Measurements from ENCODE around the gene GFOD1.
"Not testable (repeated sequence)": the region's sequence is repeated elsewhere in the genome, so short reads cannot be mapped to it uniquely, and the experiment has no call there.

Gene GFOD1

DNA sequence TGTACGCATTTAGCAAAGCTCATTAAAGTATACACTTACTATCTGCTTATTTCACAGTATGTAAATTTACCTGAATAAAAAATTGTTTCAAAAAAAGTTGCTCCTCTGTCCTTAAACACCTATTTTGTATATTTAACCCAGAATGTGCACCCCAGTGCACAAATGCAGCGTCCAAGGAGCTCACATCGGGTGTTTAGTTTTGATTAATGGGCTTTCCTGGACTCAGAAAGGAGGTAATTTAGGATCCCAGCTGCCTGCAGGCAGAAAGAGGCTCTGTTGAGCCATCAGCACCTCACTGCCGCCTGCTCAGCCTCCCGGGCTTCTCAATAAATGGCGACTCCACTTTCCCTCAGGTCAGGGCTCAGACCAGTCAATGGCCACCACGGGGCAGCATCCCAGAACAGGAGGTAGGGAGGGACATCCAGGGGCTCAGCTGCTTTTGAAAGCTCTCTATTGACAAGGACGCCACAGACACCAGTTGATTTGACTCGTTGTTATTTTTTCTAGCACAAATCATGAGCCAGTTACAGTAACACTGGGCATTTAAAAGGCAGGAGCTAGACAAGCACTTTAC, 88.9 kb downstream of the GFOD1 start:
- no peak for DNase-seq

DNA sequence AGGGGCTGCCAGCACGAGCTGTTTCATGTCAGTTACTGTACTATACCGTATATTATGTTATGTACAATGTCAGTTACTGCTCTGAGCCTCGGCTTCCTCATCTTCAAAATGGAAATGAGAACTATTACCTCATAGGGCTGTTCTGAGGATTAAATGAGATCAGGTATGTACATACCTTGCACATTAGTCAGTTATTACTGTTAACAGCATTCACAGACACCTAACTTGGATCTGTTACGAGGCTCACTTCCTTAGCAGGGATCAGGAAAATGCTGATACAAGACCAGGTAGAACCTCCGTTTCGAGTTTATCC, 89.4 kb downstream of the GFOD1 start:
- DNase-seq = no peak

DNA sequence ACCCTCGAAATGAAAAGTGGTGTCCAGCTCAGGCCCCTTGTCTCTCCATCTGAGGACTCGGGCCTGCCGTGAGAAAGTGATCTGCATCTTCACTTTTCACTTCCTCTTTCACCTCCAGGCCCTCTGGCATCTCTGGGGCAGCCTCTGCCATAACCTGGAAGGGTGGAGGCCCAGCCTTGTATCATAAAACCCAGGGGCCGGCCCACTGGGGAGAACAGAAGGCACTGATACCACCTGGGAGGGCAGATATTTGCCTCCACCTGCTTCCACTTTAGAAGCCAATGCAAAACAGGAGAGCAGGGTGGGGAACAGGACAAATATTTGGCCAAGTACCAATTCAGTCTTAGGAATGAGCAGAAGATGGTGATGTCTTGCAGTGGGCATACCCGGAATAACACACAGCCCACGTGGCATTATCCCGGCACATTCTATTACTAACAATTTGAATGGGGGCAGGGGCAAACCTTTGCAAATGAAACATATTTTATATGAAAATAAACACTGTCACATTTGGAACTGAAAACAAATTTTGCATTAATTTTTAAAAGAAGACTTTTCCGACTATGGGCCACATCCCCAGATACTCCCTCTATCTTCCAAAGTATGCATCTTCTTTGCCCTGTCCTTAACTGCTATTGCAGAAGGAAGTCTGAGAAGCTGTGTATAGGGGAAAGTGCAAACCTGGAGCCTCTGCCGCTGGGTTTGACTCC, 89.9 kb downstream of the GFOD1 start:
- peak; percentile 18 to 49 for DNase-seq

DNA sequence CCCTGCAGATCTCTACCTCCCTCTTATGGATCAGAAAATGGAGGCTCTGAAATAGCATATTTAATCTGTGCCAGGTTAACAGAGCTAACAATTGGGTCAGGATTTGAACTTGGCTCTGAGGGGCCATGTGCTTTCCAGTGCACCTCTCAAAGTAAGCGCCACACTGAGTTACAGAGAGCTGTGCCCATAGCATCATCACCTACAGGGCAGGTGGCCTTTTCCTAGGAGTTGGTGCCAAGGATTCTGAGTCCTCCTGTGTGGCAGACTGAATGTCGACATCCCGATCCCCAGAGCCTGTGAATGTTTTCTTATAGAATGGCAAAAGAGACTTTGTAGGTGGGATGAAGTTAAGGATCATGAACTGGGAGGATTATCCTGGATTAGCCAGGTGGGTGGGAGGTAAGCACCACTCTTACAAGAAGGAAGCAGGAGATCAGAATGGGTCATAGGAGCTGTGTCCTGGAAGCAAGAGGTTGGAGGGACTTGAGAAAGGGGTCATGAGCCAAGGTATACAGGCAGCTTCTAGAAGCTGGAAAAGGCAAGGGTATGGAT, 91.1 kb downstream of the GFOD1 start:
- DNase-seq = no peak

DNA sequence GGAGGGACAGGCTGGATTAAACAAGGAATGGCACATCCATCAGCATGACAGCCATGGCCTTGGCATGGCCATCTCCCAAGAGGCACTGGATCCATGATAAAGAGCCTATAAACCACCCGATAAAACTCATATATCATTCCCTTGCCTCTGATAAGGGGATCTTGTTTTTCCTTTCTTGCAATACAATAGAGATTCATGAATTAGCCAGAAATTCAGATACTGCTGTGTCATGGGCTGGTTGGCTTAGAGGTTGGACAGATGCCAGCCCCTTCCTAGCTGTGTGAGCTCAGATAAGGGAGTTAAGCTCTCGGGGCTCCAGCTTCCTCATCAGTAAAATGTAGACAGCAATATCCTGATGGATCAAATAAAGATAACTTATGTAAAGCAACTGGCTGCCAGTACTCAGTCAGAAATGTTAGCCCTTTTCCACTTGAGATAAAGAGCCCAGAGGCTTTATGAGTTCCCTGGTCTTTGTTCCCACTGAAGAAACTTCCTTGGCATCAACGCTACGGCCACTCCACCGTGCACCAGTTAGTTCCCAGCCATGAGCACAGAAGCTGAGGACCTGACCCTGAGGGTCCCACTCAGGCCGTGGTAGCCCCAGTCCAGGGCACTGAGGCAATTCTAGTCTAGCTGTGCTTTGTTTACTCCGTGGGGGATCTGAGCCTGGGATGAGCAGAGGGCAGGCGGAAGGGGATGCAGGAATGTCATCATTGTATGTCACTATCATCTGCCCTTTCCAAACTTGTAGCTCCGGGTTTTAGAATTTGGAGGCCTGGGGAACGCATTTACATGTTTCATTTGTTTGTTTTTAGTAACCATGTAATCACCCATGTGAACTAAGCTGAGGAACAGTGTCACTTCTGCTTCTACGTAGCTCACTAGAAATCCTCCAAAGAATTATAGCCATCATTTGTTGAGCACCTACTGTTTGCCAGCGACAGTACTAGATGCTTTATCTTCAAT, 91.8 kb downstream of the GFOD1 start:
- peak; percentile 74 to 81 for DNase-seq

DNA sequence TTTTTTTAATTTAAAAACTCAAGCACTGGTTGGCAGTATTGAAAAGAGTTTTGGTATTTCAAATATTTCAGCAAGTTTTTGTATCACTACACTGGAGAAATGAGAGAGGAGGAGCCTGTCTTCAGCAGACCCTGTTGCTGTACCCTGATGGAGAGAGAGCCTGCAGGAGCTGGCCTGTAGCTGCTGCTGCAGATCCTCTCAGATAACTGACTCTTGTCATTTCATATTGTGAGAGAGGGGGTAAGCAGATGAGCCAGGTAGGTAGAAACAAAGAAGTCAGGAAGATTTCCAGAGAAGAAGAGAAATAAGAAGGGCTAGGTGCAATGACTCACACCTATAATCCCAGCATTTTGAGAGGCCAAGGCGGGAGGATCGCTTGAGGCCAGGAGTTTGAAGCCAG, 94.9 kb downstream of the GFOD1 start:
- no peak for DNase-seq

DNA sequence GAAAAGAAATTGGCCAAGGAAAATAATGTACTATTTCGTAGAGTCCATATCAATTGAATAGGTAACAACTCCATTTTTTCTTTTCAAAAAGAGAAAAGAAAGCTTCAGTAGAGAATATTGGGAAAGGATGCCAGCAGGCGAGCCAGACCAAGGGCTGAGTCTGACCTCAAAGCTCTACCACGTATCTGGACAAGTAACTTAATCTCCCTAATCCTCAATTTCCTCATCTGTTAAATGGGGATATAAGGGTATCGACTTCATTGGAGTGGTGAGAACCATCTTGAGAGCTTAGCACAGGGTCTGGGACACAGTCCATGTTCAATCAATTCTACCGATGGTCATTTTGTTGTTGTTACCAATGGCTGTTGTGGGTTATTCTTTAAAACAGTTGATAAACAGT, 95.9 kb downstream of the GFOD1 start:
- no peak for DNase-seq

DNA sequence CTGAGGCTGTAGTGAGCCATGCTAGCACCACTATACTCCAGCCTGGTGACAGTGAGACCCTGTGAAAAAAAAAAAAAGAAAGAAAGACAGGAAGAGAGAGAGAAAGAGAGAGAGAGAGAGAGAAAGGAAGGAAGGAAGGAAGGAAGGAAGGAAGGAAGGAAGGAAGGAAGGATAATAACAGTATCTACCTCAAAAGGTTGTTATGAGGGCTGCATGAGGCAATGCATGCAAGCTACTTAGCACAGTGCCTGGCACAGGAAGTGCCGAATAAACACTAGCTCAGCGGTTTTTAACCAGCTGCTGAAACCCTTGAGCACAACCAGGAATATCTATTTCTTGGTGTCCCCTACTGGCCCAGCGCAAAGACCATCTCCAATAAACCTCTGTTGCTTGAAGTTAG, 96.7 kb downstream of the GFOD1 start:
- no peak for DNase-seq

DNA sequence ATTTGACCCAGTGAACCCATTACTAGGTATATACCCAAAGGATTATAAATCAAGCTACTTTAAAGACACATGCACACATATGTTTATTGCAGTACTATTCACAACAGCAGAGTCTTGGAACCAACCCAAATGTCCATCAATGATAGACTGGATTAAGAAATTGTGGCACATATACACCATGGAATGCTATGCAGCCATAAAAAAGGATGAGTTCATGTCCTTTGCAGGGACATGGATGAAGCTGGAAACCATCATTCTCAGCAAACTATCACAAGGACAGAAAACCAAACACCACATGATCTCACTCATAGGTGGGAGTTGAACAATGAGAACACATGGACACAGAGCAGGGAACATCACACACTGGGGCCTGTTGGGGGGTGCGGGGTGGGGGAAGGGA, 98.2 kb downstream of the GFOD1 start:
- DNase-seq = not testable (repeated sequence)

DNA sequence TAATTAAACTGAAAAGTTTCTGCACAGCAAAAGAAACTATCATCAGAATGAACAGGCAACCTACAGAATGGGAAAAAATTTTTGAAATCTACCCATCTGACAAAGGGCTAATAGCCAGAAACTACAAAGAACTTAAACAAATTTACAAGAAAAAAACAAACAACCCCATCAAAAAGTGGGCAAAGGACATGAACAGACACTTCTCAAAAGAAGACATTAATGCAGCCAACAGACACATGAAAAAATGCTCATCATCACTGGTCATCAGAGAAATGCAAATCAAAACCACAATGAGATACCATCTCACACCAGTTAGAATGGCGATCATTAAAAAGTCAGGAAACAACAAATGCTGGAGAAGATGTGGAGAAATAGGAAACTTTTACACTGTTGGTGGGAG, 98.6 kb downstream of the GFOD1 start:
- DNase-seq = not testable (repeated sequence)

DNA sequence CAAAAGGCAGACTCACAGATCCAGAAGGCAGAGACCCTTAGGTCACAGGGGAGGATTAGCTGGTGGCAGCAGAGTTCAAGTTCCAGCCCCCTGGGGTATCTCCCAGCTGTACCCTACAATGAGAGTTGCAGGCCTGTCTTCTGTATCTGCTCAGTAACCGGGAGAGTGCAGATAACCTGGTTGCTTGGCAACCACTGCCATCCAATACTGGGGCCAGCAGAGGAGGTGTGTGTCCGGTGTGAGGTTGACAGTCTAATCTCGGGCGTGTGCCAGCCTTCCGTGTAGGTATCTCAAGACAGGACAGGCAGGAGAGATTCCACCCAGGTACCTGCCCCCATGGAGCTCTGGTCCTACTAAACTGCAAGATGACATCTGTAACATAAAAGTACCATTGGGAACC, 102.4 kb downstream of the GFOD1 start:
- DNase-seq = no peak

DNA sequence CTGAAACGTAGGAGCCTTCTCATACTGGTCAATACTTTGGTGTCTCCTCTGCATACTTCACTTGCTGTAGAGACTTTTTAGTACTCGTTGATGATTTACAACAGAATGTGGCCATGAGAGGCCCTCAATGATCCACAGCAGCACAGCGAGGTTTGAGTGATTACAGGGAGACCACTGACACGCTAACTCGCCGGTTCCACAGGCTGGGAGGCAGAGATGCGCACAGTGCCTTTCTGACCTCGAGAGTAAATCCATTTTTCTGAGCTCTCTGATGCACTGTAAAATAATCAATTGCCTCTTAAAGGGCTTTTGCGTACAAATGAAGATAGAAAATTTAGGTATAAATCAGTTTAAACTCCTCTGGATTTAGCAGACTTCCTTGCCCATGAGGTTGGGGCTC, 102.9 kb downstream of the GFOD1 start:
- no peak for DNase-seq

DNA sequence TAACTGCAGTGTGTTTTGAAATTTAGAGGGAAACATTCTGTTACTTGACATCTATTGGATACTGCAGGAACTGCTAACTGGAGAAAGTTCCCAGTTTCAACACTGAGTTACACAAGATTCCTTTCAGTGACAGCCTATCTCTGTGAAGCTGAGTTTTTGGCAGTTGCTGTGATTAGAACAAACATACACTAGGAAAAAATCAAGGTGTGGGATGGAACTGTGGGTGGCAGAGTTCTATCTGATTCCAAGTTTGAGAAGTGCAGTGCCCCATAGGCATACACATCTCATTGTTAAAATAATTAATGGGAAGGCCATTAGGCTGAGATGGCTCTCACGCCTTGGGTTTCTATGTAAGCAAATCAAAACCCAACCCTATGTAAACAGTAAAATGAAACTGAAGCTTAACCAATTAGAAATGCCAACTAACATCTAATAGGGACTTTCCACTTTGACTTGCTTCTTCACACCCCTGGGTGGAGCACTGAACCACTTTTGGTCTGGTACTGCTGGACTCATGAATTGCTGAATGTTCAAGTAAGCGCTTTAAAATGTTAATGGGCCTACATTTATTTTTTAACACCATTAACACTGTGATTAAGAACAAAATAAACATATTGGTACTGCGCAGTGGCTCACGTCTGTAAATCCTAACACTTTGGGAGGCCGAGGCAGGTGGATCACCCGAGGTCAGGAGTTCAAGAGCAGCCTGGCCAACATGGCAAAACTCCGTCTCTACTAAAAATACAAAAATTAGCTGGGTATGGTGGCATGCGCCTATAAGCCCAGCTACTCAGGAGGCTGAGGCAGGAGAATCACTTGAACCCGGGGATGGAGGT, 103.9 kb downstream of the GFOD1 start:
- DNase-seq = no peak

DNA sequence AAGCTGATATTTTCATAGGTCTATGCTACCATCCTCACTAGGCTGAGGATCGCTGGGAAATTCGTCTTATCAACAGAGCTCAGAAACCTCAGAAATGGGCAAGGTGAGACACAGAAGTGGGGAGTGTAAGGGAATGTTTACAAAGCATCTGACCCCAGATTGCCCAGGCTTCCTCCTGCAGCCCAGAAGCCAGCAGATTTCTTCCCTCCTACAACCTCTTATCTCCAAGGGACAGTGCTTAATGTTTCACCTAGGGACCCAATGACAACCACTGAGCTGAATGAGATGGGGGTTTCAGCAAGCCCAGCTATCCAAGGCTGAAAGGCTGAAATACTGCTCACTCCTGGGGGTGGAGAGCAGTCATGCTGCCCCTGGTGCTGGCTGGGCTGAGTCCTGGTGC, 106.6 kb downstream of the GFOD1 start:
- DNase-seq = no peak

DNA sequence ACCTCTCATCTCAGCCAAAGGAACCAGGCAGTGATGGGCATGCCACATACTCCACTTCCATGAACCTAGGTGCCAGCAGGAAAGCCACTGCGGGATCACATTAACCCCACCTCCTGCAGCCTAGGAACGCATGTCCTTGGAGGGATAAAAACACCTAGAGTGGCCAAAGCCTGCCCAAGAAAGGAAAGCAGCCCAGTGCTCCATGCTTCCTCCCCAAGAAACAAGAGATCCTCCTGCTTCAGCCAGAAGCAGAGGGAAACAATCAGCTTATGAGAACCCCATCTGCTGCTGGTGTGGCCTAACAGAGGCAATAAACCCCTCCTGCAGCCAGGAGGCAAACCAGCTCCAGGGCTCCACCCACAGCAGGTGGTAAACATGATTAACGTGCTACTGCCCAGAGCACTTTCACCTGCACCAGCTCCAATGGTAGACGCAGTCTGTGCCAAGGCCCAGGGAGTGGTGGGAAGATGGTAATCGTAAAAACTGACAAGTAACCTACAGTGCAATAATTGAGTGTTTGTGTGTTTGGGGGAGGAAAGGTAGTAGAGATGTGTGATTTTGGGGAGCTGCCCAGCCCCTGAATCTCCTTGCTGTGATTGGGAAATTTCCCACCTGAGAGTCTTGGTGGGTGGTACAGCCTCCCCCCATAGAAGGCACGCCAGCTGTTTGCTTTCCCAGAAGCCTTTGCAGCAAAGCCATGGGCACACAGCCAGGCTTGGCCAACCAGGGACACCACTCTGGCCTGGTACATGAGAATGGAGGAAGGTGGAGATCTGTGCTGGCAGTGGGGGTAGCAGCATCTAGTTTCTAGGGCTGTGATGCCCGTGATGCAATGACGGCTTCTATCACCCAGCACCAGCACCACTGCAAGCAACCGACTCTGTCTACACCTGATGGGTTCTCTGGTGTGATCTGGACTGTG, 108.5 kb downstream of the GFOD1 start:
- DNase-seq = no peak

DNA sequence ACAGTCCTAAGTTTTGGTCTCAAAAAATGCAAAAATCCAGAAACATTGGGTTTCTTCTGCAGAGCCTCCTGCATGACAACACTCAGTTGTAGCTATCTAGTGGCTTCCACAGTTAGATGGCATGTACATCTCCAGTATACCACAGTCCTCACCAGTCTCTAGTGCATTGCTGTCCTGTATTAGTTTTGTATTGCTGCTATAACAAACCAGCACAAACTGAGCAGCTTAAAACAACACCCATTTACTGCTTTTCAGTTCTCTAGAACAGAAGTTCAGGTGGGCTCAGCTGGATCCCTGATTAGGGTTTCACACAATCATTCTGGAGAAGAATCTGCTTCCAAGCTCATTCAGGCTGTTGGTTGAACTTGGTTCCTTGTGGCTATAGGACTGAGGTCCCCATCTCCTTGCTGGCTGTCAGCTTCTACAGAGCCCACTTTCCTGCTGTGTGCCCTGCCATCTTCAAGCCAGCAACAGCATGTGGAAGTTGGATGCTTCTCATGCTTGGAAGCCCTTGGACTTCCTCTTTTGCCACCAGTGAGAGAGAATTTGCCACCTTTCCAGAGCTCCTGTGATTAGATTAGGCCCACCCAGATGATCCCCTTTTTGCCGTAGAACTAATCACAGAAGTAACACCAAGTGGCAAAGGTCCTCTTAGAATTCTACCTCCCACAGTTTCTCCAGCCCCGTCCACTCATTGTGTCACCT, 110.2 kb downstream of the GFOD1 start:
- peak in 1 of 2 experiments; percentile 8 for DNase-seq

DNA sequence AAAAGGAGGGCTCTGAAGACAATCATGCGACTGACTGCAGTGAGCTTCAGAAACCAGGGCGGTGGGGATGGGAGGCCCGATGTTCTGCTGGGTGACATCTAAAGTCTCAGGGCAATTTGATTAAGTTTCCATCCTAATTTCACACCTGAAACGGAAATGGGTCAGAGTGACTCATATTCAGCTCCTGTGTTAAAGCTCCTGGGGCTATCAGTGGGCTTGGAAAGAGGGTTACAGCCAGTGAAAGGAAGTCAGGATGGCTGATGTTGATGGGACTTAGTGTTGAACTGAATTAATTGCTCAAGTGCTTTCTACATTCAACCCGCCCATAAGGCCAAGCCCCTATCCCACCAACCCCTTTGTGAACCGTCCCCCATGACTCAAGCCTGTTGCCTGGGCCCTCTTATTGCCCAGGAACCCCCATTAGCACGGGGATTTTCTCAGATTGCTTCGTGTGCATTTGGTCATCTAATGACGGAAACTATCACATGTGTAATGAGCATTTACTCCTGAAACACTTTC, 112.0 kb downstream of the GFOD1 start:
- DNase-seq = no peak

DNA sequence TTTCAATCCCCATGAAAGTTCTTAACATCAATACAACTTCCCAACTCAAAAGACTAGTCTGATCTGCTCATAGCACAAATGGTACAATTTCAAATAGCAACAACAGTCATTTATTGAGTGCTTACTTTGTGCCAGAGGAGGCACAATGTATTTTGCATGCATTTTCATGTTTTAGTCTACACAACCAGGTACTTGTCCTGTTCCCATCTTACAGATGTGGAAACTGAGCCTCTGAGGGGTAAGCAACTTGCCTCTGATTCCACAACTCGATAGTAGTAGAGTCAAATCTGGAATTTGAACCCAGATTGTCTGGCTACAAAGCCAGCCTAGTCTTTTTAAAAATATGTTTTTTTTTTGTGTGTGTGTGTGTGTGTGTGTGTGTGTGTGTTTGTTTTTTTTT, 113.5 kb downstream of the GFOD1 start:
- DNase-seq = no peak

DNA sequence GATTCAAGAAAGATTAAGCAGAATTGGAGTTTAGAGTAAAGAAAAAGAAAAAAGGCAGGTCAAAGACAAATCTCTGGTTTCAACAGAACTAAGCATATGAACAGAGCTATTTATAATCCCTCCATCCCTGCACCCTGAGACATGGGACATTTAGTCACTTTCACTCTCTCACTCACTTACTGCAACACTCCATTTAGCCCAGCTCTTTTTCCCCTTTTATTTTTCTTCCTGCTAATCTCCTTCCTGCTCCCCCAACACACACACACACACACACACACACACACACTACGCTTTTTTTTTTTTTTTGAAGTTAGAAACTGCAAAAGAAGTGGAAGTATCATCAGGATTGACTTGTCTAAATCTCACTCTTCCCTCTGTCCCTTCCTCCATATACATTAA, 113.9 kb downstream of the GFOD1 start:
- no peak for DNase-seq

DNA sequence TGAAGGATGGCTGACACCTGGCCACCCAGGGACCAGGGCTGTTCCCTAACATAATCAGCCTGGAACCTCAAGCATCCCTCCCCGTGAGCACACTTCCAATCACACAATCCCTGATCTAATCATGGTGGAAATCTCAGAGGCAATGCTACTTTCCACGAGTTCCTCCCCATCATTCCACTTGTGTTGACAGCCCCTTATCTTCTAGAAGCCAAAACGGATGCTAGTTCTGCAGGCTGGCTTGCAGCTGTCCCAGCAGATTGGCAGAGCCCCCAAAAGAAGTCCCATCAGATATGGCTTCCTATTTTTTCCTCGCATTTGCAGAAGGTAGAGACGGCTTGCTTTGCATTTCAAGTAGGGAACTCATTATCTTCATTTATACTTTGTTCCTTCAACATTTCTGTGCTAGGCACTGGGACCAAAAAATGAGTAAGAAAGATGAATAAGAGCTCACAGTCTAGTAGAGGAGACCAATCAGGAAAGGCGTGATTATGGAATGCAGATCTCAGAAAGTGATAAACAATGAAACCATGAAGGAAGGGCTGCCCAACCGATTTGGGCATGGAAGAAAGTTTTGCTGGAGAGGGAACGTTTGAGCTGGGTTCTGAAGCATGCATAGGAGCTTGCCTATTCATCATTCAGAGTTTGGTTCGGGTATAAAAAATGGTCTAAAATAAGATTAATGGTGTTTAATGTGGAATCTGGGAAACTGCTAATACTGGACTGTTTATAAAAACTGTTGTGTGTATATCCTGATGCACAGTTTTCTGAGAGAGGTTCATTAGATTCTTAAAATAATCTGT, 114.5 kb downstream of the GFOD1 start:
- DNase-seq = no peak
